NCI-H187 treated with DMSO at 0.1 percent for 48 hours (cell line): ENCODE measurements around the gene CALHM5.
A peak's percentile ranks its signal among the peaks of the same experiment; 100 is the strongest.

ENCODE experiments used
- DNase-seq: peaks from one replicate; lab custom pipeline; 2025; lab: John Stamatoyannopoulos, UW

CALHM5 gene

DNA sequence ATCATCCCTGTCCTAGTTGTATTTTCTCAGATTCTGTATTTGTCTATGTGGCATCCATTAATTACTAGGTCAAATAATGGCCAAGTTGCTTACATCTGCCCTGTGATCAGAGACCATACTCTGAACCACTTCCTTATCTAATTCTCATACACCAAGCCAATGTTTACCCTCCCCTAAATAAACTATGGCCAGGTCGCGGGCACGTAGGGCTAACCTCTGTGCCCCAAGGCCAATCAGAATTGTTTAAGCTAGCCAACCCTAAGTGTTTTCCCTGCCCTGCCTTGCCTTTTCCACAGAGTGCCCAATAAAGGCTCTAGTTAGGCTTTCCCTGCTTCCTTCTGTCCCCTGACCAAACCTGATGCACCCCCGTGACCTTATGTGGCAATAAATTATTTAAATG, 39.4 kb downstream of the CALHM5 start:
- no peak for DNase-seq

DNA sequence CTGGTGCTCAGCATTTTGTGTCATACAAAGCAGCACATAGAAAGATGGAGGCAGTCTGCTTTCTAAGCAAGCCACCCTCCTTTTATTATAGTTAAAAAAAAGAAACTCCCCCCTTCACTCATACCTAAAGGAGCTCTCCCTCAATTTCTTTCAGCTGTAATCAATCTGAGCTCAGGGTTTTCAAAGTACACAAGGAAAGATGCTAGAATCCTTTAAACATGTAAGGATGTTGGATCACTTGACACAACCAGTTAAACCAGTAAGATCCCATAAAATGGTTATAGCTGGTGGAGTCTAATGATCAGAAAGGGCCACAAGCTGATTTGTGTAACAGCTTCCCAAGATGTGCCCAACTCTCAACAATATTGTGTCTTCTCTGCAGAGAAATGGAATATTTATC, 42.0 kb downstream of the CALHM5 start, which contains the start of gene CALHM4:
Gene CALHM4, plus strand, starts transcription at position 301 of the 400 bp plus-strand sequence. Its CDS starts 43 bp downstream, at position 344.
- no peak for DNase-seq

DNA sequence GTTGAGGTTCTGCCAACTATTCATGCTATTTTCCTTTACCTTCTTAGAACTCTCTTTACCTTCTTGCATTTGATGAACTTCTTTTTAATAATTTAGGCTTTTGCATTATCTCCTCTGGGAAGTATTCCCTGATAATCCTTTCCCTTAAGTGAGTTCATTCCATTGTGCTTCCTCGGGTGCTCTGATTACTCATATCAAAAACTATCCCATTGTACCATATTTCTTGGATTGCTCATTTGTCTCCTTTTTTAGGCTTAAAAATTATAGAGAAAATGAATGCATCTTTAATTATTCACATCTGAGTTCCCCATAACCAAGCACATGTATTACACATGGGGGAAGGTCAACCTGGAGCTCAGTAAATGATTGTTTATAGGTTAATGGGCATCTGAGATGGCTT, 44.6 kb downstream of the CALHM5 start:
- DNase-seq, result no peak

DNA sequence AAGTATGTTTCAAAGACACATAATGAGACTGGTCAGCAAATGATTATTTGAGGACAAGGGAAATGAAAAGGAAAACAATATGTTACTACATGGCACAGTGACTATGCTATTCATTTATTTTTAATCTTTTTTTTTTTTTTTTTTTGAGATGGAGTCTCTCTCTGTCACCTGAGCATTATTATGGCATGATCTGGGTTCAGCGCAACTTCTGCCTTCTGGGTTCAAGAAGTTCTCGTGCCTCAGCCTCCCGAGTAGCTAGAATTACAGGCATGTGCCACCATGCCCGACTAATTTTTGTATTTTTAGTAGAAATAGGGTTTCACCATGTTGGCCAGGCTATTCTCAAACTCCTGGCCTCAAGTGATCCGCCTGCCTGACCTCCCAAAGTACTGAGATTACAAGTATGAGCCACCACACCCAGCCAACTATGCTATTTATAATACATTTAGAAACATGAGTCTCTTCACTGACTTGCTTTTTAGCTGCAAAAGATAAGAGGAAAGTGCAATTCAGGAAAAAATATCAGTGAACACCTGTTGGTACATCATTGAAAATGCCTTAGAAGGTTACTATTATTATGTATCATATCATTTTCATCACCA, 45.5 kb downstream of the CALHM5 start:
- DNase-seq, result no peak

DNA sequence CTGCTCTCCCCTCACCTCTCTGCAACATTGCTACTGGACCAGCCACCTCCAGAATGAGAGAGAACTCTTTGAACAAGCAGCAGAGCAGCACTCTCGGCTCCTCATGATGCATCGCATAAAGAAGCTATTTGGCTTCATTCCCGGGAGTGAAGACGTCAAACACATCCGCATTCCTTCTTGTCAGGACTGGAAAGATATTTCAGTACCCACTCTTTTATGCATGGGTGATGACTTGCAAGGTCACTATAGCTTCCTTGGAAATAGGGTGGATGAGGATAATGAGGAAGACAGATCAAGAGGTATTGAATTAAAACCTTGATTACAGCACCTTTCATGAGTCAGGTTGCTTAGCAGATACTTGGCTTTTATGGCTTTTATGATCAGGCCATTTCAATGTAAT, 46.5 kb downstream of the CALHM5 start:
- no peak for DNase-seq

DNA sequence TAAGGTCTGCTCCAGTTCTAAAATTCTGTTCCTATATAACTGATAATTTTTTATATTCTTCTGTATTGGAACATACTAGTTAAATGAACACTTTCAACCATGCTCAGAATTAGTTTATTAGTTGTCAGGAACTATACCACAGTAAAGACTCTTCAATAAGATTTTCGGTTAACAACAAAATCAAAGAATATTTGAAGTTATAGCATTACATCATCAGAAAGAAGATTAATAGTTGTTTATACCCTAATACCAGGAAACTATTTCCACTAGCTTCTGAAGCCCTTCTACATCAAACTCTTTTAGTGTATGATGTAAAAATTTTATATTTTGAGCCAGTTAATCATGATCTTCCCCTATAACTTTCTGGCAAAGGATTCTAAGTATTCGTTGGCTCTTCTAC, 48.7 kb downstream of the CALHM5 start:
- no peak for DNase-seq

DNA sequence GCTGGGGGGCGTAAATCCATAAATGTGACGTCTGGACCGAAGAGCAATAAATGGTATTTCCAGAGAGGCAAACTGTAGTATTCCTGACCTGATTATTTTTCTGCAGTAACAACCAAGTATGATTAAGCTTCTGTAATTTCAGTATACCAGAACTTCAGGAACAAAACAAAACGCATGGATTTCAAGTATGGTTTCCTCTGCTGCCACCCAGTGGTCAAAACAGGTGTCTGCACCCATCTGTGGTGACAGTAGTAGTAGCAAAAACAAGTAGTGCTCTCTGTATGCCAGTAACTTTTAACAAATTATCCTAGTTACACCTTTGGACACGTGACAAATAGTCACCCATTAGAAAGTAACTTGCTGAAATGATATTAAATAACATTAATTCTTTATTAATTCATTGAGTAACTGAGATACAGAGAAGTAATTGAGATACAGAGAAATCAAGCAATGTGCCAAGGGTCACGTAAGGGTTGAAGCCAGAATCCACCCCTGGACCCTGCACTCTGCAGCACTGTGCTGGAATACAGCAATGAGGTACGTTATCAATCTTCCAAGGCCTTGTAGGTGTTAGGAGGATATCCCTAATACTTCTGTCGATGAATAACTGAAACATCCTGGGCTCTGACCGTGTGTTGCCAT, 50.1 kb downstream of the CALHM5 start:
- no peak for DNase-seq

DNA sequence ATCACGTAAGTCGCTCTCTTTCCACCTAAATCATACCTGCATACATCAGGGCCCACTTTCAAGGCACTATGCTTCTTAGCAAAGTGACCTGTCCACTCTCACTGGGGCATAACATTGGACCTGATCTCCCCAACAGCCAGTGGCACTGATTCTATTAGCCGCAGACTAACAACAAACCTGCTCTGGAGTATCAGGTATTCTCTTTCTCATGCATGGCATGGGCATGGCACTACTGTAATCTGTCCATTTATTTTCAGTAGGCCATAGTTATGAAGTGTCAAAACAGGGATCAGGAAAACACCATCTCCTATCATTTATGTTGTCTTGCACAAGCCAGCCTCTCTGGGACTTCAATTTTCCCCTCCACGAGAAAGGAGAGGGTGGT, 50.6 kb downstream of the CALHM5 start:
- DNase-seq, result no peak

DNA sequence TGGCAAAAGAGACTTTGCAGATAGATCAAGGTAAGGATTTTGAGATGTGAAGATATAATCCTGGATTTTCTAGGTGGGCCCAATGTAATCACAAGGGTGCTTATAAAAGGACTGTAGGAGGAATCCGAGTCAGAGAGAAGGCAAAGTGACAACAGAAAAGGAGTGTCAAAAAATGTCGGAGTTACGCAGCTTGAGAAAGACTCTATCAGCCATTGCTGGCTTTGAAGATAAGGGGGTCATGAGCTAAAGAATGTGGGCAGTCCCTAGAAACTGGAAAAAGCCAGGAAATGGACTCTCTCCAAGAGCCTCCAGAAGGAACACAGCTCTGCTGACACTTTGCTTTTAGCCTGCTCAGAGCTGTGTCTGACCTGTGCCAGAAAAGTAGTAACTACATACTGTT, 51.2 kb downstream of the CALHM5 start:
- no peak for DNase-seq

DNA sequence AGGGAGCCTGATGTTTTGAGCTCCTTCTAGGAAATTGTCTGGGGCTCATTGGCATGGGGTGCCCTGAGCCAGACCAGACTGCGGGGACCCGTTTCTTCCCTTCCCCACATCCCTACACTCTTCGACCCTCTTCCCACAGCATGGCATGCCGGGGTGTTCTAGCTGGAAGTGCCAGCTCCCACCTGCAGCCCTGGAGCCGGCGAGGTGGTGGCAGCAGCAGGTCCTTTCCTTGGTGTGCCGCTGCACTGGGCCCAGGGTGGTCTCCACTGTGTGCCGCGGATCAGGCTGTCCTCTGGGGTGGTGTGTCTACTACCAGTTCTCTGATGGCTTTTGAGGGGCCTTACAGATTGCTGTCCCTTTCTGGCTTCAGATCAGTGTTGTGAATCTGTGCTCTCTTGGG, 52.4 kb downstream of the CALHM5 start:
- DNase-seq, result no peak

DNA sequence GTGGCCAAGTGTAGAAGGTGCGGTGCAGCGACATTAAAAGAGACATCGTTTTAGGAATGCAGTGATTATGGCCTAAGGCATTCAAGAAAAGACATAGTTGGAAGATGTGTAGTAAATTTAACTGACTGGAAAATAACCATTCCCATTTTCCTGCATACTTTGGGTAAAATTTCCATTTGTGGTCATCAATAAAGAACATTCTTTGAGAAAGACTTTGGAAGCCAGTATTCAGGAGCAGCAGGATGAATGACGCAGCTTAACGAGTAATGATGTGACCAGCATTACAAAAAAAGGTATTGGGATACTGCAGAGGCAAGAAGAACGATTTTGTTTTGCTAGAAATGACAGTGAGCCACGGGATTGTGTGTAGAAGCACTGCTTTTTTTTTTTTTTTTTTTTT, 52.9 kb downstream of the CALHM5 start:
- DNase-seq, result no peak

DNA sequence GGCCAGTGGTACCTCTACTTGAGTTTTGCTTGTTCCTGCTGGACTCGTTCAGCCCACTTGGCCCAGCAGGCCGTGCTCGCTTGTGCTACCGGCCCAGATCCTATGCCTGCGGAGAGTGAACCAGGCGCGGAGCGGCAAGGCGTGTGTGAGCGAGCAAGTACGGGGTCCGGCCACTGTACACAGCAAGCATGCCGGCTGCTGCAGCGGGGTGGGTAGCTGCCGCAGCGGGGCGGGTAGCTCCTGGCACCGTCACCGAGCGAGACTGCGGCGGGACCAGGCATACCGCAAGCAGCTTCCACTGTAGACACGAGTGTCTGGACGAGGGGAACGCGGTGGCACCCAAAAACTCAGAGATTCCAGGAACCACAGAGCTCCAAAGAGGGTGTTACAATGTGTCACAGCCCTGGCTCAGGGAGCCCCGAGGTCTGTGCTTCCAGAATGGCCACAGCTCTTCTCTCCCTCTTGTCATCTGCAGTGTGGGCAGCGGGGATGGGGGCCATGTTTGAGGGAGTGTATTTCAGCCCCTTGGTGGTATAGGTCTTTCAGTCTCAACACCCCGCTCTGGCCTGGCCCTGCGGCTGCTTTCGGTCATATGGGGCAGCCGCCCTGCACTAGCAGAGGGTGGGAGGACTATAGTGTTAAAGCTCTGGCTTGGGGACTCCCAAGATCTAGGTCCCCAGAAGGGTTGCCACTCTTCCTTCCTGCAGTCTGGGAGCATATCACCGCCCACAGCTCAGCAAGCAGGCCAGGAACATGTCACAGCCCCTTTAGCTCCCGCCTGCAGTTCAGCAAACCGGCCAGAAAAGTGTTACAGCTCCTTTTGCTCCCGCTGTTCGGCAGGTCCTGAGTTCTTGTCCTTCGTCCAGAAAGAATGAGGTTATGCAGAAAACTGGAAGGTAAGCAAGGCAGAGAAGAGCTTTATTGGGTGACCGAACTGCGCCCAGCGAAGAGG, 53.8 kb downstream of the CALHM5 start:
- DNase-seq, result no peak

DNA sequence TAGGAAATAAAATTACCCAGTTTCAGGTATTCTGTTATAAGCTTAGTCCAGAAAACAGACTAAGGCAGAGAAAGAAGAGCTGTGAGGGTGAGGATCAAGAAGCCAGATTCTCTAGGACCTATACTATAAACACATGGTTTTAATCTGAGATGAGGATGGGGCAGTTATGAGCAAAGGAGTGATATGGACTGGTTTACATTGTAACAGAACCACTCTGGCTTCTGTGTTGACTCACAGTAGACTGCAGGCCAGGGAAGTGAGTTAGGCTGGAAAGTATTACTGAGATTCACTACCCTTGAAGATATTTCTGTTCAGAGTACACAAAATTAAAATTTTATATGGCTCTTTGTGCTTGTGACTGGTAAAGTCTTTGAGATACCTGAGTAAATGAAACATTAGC, 56.7 kb downstream of the CALHM5 start:
- DNase-seq, result no peak

DNA sequence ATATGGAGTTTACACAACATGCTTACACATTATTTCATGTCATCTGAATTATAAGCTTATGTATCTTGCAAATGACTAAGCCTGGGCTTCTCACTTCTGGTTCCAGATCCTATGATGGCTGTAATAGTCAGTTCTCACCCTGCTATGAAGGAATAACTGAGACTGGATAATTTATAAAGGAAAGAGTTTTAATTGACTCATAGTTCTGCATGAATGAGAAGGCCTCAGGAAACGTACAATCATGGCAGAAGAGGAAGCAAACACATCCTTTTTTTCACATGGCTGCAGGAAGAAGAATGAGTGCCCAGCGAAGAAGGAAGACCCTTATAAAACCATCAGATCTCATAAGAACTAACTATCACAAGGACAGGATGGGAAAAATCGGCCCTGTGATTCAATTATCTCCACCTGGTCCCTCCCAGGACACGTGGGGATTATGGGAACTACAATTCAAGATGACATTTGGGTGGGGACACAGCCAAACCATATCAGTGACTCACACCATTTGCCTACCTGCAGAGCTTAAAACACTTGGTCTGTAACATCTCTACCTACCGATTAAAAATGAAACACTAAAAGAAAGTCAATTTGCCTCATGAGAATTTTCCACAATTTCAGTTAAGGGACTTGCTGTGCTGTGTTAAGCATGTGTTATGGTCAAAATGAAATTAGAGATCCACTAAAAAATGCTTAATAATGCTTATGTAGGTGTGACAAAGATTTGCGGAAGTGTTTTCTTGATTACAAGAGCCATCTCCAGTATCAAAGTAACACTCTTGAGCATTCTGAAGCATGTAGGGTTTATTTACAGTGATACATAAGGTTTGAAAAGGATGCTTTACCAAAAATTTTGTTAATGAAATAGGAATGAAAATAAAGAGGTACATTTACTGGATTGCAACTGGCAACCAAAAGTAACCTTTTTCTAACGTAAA, 57.6 kb downstream of the CALHM5 start:
- DNase-seq, result no peak

DNA sequence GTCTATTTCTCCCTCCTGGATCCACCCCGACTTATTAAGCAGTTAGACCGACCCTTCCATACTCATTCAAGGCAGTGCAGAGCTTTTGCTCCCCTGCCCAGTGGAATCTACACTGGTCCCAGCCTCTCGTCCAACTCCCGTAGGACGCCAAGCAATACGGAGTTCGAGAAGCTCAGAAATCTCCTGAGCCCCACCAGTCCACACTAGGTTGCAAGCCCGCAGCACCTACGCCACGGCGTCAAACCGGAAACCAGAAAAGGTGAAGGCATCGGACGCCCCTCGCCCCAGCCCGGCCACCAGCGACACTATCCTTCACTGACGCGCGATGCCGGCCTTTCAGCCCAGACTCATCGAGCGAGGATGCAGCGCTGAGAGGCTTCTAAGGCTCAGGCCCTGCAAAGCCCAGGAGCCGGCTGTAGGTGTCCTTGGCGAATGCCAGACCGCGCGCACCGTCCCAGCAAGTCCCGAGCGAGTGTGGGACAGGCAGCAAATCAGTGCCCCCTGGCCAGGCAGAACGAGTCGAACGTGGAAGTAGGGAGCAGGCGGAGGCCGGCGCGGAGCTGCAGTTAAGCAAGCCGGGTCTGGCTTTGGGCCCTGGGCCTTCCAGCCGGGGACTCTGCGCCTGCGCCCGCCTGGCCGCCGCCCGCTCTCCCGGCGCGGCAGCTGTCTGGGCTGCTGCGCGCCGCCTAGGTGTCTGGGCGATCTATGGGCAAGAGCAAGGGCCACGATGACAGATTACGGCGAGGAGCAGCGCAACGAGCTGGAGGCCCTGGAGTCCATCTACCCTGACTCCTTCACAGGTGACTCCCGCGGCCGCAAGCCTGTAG, 59.6 kb downstream of the CALHM5 start, which contains the start of gene RWDD1:
Gene RWDD1, plus strand, starts transcription at position 649 of the 827 bp plus-strand sequence. Its CDS starts 79 bp downstream, at position 728.
- peak; percentile 81 for DNase-seq

DNA sequence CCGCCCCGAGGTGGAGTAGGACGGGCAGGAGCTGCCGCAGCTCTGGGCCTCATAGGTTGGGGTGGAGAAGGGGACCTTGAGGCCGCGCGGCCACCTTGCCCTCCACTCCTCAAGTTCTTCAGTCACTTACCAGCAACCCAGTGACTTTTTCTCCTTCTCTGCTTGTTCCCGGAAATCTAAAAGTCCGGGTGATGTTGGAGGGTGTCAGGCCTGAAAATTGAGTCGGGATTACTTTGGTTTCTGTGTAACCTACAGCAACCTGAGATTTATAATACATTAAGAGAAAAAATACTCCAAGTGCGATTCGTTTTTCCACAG, 60.2 kb downstream of the CALHM5 start:
- DNase-seq, result no peak

DNA sequence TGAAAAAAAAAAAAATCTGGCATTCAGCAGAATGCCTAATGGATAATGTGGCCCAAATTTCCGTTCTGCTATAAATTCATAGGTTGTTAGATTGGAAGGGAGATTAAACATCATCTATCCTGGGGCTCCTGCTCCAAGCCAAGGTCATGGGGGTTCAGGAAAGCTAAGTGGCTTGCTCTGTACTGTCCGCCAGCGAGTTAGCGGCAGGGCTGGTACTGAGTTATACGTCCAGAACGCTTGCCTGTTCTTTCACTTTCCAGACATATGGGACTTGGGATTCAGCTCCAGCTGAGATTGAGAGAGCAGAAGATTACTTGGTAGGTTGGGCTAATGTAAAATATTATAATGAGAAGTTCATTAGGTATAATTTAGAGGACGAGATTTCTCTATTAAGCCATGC, 60.7 kb downstream of the CALHM5 start:
- DNase-seq, result no peak
